Loucy (cell line): ENCODE measurements around the gene ZNF205.

ENCODE experiments used
- EZH2phosphoT487 ChIP-seq: fragments of 200-600 bp; IDR thresholded peaks from 2 replicates; pipeline ENCODE4 v1.6.1; 2018; ENCODE audit warnings: antibody characterized with exemption, mild to moderate bottlenecking, moderate library complexity, borderline replicate concordance
- TF ChIP-seq, protein P1 (sequence below): fragments of 200-600 bp; sonication (generic); conservative IDR thresholded peaks from 2 replicates; pipeline ENCODE4 v1.5.1; 2014; ENCODE audit warnings: mild to moderate bottlenecking, antibody characterized with exemption, low read length

DNA sequence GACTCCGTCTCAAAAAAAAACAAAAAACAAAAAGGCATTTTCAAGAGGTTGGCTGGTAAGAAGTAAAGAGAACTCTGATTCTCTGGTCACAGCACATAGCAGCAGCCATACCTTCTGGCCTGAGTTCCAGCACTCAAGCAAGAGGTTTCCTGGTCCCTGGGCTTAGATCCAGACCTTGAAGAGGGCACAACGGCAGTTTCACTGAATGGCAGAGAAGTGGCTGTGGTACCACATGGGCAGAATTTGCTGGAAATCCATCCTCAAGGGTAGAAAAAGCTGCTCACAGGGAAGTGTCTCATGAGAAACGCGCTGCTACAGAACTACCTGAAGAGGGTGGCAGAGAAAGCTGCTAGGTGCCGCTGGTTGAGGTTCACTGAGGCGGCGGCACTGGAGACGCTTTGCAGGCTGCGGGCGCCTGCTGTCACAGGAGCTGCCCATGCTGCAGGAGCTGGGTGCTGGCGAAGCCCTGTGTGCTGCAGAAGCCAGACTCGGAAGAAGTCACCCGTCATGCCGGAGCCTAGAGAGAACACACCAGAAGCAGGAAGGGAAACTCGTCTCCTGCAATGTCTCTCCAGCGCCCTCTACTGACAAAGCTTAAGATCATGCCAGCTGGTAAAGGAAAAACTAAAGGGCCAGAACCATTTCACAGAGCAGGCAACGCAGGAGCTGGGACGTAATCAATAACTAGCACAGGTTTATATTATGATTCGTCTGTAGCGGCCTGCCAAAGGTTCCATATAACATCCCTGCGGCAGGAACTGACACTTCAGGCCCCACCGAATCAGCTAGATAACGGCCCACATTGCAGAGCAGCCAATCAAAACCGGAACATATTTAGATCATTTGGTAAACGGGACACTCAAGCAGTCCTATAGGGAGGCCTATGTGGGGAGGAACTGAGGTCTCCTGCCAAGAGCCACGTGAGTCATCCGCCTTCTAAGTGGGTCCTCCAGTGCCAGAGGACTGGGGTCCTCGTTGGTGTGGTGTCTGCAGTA is 17.0 kb downstream of the ZNF205 start:
- TF ChIP-seq, protein P1, sequence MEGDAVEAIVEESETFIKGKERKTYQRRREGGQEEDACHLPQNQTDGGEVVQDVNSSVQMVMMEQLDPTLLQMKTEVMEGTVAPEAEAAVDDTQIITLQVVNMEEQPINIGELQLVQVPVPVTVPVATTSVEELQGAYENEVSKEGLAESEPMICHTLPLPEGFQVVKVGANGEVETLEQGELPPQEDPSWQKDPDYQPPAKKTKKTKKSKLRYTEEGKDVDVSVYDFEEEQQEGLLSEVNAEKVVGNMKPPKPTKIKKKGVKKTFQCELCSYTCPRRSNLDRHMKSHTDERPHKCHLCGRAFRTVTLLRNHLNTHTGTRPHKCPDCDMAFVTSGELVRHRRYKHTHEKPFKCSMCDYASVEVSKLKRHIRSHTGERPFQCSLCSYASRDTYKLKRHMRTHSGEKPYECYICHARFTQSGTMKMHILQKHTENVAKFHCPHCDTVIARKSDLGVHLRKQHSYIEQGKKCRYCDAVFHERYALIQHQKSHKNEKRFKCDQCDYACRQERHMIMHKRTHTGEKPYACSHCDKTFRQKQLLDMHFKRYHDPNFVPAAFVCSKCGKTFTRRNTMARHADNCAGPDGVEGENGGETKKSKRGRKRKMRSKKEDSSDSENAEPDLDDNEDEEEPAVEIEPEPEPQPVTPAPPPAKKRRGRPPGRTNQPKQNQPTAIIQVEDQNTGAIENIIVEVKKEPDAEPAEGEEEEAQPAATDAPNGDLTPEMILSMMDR = peak; percentile 72
- no peak for TF ChIP-seq EZH2phosphoT487
